Posterior cingulate gyrus (tissue), 11 donors: Measurements from ENCODE around the gene CBLC.

Experiments used
- DNase-seq, 10 donors: peaks; one replicate each; pipeline versions ENCODE4 v3.0.0 to v3.0.0-alpha.2; 2020 to 2021; ENCODE audit warnings: mixed read lengths in 3 of 10
- intact Hi-C: fragments of 100-400 bp; cut with DNase I; formaldehyde crosslinking; loops from one replicate; pipeline ENCODE4 v1.15.1; 2023

CBLC gene

DNA sequence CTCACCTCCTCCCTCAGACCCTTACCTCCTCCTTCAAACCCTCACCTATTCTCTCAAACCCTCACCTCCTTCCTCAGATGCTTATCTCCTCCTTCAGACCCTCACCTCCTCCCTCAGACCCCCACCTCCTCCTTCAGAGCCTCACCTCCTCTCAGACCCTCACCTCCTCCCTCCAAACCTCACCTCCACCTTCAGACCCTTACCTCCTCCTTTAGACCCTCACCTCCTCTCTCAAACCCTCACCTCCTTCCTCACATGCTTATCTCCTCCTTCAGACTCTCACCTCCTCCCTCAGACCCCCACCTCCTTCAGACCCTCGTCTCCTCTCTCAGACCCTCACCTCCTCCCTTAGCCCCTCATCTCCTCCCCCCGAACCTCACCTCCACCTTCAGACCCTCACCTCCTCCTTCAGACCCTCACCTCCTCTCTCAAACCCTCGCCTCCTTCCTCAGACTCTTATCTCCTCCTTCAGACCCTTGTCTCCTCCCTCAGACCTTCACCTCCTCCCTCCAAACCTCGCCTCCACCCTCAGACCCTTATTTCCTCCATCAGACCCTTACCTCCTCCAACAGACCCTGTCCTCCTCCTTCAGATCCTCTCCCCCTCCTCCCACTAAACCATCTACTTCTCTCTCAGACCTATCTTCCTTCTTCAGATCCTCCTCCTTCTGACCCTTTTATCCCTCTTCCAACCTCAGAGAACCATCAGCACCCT lies 31.6 kb upstream of the CBLC start:
- no peak for DNase-seq
- intact Hi-C loops, result no loop called here

DNA sequence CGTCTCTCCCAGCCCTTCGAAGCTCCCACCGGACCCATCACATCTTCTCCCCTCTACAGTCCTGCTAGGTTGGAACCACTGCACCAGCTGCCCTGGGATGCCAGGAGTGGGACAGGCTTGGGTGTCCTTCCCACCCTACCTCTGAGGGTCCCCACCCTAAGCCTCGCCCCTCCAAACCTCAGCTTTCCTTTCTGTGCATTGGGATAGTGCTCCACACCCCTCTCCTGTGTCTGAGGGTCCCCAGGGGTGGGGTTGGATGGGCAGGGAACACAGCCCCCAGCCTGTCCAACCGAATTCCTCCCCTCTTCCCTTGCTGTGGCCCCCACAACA lies 31.1 kb upstream of the CBLC start:
- DNase-seq, result no peak

DNA sequence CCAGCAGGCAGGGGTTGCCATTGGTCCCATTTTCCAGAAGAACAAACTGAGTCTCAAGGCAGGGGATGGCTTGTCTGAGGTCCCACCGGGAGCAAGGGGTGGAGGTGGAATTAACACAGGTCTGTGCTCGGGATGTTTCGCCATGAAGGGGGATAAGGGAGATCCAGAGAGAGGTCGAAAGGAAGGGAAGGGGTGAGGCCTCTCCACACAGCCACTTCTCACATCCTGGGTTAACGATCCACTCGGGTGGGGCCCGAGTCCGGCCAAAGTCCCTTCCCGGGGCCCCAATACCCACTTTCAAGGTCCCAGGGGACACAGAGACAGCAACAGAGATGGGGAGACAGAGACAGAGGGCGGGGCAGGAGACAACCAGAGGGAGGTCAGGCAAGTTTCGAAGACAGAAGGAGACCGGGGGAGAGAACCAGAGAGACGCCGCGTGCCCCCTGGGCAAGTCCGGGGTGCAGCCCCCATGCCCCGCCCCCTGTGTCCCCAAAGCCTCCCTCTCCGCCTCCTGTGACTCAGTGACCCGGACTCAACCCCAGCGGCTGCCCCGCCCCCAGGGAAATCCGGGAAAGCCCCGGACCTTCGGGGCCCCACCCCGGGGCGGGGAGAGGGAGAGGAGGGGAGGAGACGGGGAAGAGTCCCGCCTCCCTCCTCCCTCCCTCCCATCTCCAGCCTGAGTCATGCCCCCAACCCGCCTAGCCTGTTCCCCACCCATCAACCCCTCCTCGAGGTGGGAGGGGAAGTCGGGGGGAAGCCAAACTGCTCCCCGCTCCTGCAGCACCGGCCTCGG lies 30.5 kb upstream of the CBLC start:
- intact Hi-C loops, result no loop called here
- DNase-seq, result peak; percentile 39 to 95 (median 69)

More for the DNA sequence above, 31.1 kb upstream of the CBLC start:
- intact Hi-C loops, result no loop called here

DNA sequence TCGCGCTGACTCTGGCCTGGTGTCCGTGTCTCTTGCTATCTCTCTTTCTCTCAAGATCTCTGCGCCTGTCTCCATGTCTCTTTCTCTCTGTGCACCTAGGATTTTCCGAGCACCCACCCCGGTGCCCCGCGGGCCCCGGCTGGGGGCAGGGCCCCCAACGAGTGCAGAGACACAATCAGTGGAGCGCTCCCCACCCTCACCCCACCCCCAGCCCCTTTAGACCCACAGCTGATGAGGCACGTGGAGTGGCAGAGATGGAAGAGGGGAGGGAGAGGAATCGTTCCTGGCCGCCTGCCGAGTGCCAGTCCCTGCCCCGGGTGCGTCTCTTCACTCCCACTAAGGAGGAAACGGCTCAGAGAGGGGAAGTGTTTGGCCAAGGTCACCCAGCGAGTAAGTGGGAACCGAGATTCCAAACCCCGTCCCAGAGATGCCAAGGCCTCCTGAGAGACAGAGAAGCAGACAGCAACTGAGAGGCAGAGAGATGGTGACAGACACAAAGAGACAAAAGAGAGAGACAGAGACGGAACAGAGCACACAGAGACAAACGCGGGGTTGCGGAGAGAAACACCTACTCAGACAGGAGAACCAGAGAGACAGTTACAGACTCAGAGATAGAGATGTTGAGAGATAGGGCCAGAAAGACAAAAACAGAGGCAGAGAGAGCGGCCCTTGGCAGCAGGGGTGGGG lies 29.8 kb upstream of the CBLC start:
- DNase-seq, result peak in 2 of 10 donors; percentile 27
- intact Hi-C loops, result no loop called here

DNA sequence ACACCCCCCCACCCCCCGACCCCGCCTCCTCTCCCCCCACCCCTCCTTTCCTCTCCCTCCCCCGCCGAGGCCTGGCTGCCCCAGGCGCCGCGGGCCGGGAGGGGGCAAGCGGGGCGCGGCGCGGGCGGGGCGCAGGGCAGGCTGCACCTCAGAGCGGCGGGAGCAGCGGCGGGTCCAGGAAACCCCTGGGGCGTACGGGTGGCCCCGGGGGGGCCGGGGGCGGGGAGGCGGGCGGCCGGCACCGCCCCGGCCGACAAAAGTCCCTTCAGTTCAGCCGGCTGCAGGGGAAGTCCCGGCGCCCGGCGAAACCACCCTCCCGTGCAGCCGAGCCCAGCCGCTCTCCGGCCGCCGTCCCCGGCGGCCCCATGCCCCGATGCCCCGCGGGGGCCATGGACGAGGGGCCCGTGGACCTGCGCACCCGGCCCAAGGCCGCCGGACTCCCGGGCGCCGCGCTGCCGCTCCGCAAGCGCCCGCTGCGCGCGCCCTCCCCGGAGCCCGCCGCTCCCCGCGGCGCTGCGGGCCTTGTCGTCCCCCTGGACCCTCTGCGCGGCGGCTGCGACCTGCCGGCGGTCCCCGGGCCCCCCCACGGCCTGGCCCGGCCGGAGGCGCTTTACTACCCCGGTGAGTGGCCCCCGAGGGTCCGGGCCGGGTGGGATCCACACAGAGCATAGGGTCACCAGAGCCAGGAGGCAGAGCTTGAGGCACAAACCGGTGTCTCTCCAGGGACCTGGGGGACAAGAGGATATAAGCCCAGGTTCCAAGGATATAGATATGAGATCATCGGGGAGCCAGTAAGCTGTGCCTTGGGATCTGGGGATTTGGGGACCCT lies 29.1 kb upstream of the CBLC start, which contains the start of gene BCL3:
TSS of gene BCL3 (plus strand) at position 283 of the 829 bp plus-strand sequence. CDS start at position 366, 83 bp downstream.
- DNase-seq, result peak in 4 of 10 donors; percentile 11 to 86 (median 56)

DNA sequence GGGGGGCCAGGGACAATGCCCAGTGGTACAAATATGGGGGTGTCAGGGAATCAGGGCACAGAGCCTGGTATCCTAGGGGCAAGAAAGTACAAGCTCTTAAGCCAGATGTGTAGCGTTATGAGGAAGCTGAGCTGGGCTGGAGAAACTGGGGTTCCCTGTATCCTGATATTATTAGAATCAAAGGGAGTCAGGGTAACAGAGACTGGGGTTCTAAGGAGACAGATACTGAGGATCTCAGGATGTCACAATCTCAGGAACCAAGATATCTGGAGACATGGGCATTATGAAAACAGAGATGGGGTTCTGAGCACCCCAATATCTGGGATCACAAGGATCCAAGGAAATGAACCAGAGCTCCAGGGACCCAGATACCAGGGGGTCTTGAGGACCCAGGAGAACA lies 28.4 kb upstream of the CBLC start:
- DNase-seq, result no peak
- intact Hi-C loops, result no loop called here

More for the DNA sequence above, 29.1 kb upstream of the CBLC start, which contains the start of gene BCL3:
- intact Hi-C loops, result no loop called here

DNA sequence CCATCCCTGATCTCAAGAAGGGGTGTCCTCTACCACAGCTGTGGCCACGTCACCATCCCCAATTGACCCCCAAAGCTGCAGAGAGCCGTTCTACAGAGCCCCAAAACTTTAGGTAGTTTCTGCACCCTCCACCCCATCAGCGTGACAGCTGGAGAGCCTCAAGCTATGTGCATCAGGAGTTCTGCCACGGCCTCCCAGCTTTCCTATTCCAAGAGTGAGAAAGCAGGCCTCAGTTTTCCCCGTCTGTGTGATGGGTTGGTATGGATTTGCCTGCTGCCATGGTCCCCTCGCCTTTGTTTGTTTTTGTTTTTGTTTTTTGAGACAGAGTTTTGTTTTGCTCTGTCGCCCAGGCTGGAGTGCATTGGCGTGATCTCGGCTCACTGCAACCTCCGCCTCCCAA lies 27.7 kb upstream of the CBLC start:
- intact Hi-C loops, result no loop called here
- no peak for DNase-seq

DNA sequence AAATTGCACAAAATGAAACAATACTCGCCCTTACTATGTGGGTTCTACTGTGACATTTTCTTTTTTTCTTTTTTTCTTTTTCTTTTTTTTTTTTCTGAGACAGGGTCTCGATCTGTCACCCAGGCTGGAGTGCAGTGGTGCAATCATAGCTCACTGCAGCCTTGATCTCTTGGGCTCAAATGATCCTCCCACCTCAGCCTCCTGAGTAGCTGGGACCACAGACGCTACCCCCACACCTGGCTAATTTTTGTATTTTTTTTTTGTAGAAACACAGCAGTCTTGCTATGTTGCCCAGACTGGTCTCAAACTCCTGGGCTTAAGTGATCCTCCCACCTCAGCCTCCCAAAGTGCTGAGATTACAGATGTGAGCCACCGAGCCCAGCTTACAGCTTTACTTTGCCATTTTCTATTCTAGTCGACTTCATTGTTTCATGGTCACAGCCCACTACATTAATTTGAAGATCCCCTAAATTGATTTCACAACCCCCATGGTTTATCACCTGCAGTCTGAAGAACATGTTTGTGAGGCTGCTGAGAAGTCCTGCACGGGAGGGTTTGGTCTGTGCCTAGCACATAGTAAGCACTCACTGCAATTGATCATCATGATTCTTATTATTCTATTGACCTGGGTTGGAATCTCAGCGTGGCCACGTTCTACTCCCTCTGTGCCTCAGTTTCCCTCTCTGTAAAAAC lies 25.4 kb upstream of the CBLC start:
- no peak for DNase-seq
- intact Hi-C loops, result no loop called here

DNA sequence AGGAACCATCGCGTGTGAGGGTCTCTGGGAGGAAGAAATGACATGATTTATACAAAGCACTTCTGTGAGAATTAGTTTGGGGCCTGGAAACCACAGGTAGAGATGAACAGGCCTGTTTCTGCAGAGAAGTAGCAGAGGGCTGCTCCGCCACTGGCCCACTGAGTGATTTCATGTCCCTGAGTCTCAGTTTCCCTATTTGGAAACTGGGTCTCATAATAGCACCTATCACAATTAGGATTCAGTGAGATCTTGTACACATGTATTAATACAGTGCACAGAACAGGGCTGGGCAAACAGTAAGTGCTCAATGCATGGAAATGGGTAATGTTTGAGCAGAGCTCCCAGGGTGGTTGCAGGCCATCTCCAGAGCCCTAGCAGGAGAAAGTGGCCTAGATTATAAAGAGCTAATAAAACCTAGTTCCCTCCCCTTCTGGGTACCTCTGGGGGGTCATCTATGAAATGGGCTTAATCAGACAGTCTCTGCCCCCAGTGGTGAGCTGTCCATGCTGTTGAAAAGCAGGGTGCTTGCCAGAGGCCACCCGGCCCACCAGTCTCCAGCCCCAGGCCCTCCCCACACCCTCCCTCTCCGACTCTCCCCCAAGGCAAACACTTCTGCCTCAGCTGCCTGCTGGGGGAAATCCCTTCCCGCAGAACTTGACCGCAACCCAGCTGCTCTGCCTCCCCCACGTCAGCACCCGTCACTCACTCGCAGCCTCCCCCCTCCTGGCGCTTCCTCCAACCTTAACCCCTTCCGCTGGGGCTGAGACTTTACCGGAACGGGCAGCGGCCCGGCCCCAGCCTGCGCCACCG lies 24.7 kb upstream of the CBLC start:
- DNase-seq, result peak in 9 of 10 donors; percentile 29 to 90 (median 52)
- intact Hi-C loops, result no loop called here

DNA sequence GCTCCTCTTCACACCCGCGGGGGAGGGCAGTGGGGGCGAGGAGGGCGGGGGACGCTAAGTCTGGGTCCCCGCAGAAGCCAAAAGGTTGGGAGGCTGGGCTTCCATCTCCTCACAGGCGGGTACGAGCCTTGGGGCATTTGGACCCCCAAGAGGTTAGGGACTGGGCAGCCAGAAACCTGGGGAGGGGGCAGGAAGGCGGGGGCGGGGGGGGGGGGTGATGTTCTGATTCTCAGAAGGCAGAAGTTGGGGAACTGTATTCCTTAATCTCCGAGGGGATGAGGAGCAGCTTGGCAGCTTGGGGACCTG lies 24.1 kb upstream of the CBLC start:
- intact Hi-C loops, result no loop called here
- no peak for DNase-seq

DNA sequence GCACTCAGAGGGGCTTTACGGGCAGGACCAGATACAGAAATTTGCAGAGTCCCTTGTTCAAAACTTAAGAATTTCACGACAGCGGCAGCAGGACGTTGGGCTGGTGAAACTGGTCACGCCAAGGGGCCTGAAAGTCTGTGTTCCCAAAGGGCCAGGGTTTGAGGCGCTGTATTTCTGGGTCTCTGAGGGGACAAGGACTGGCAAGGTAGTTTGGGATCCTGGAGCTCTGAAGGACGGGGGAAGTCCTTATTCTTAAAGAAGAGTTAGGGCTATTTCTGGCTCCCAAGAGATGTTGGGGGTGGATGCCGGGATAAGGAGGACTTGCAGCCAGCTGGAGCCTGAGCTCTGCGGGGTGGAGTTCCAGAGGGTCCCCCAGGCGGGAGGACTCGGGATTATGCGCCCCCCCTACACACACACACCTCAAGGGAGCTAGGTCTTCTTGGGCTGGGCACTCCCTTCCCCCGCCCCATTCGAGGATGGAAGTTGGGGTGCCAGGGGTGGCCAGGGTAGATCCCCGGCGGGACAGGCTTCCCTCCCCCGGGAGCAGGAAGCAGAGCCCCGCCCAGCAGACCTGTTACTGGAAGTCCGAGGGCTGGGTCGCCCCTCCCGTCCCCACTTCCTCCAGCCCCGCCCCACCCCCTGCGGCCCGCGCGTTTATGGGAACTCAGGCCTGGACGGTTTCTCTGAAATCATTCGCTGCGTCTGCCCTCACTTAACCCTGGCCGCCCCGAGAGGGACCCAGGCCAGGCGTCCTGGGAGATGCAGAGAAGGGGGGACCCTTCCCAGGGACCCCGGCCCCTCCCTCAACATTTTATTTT lies 23.5 kb upstream of the CBLC start:
- DNase-seq, result peak in 6 of 10 donors; percentile 29 to 91 (median 36)
- intact Hi-C loops, result no loop called here

DNA sequence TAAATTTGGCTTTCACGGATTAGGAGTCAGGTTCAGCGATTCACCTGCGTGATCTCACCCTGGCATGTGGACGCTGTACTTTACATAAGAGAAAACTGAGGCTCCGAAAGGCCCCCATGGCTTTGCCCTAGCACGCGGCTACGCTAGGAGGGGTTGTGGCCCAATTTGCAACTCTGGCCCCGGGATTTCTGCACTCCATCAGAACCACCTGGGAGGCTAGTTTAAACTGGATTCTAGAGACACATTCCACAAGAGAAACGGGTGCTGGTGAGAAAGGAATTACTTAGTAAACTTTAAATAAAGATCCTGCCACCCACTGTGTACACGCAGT lies 23.0 kb upstream of the CBLC start:
- peak in 1 of 10 donors; percentile 25 for DNase-seq
- intact Hi-C loops, result no loop called here

DNA sequence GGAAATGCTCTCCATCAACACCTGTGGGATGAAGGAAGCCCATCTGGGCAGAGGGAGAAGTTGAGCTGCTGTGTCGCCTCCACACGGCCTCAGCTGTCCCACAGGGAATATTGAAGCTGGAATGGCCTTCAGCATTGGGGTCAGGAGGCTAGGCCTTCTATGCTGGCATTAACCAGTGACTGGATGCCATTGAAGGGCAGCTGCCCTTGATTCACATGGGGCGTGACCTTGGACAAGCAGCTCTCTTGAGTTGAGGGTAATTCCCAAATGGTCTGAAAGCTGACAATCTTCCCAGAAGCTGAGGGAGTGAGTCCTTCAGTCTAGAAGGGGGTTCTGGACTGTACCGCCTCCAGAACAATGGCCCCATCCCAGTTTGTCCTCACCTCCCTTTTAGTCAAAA lies 22.5 kb upstream of the CBLC start:
- DNase-seq, result peak in 1 of 10 donors; percentile 11
- intact Hi-C loops, result no loop called here

DNA sequence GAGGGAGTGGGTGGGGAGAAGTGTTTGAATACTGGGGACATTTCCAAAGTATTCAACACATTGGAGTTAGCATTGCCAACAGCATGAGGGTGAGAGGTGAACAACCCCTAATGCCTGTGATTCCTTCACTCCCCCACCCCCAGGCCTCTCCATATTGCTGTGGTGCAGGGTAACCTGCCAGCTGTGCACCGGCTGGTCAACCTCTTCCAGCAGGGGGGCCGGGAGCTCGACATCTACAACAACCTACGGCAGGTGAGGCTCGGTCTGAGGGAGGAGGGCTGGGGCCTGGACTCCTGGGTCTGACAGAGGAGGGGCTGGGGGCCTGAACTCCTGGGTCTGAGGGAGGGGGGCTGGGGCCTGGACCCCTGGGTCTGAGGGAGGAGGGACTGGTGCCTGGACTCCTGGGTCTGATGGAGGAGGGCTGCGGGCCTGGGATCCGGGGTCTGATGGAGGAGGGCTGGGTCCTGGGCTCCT lies 21.6 kb upstream of the CBLC start:
- intact Hi-C loops, result no loop called here
- DNase-seq, result peak in 1 of 10 donors; percentile 56

DNA sequence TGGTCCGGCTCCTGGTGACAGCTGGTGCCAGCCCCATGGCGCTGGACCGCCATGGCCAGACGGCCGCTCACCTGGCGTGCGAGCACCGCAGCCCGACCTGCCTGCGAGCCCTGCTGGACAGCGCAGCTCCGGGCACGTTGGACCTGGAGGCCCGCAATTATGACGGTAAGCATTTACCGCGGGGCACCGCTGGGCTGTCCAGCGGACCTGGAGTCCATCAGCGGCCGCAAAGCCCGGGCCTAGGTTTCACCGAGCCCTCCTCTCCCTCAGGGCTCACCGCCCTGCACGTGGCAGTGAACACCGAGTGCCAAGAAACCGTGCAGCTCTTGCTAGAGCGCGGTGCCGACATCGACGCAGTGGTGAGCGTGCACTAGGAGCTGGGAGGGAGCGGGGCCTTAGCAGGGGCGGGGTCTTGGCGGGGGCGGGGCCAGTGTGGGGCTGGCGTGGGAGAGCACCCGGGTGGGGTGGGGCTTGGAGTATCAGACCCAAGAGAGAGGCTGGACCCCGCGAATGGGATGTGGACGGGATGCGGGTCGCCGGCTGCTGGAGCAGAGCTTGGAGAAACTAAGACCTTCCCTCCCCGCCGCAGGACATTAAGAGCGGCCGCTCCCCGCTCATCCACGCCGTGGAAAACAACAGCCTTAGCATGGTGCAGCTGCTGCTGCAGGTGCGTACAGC lies 20.5 kb upstream of the CBLC start:
- peak in 7 of 10 donors; percentile 27 to 90 (median 46) for DNase-seq
- intact Hi-C loops, result no loop called here

DNA sequence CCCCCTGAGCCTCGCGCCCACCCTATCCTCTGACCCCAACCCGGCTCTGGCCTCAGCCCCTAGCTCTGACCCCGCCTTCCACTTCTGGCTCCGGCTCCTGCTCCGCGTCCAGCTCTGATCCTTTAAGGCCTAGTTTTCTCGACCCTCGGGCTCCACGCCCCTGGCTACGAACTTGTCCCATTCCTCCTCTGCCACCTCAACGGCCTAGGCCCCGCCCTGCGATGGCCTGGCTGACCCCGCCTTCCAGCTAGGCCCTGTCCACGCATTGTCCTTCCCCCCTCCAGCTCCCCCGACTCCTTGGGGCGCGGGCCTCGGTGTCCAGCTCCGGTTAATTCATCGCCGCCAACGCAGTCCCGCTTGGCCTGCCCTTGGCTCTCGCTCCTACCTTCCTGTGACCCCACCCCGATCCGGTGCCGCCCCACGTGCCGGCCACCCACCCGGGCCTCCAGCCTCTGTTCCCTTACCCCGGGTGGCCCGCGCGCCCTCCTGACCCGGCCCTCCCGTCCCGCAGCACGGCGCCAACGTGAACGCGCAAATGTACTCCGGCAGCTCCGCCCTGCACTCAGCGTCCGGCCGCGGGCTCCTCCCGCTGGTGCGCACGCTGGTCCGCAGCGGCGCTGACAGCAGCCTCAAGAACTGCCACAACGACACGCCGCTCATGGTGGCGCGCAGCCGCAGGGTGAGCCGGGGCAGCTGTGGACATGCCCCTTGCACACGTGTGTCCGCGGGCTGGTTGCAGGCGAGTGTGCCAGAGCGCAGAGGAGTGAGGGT lies 19.8 kb upstream of the CBLC start:
- peak in 9 of 10 donors; percentile 38 to 95 (median 62) for DNase-seq
- intact Hi-C loops, result no loop called here

DNA sequence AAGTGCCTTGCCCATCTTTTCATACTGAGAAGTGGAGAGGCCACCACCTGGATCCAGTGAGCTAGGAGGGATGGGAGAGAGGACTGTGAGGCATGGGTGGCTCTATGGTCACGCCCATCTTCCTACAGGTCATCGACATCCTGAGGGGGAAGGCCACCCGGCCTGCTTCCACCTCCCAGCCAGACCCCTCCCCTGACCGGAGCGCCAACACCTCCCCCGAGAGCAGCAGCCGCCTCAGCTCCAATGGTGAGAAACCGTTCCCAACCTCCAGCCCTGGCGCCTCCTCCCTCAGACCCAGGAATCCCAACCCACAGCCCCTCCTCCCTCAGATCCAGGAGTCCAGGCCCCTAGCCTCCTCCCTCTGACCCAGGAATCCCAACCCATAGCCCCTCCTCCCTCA lies 19.1 kb upstream of the CBLC start:
- DNase-seq, result peak in 1 of 10 donors; percentile 66
- intact Hi-C loops, result no loop called here
